SK-N-SH (cell line): ENCODE data around the gene ZSCAN12. TPM values are rescaled to one million over a fixed set of nuclear protein-coding genes. Genes with fewer than 3 reads are reported as not detected.
A peak's percentile ranks its signal among the peaks of the same experiment; 100 is the strongest.

Experiments used
- CTCF ChIA-PET: fragments of 300-600, 350-600 bp; formaldehyde crosslinking; extraction: SDS; loops from one replicate; lab custom pipeline; 2021; lab: Yijun Ruan, JAX
- POLR2A ChIA-PET: fragments of 350-600 bp; sonication (Branson Sonifier 250); formaldehyde crosslinking; extraction: SDS; loops from one replicate; lab custom pipeline; 2020; ENCODE audit warnings: antibody characterized with exemption, inconsistent platforms; lab: Yijun Ruan, JAX
- DNase-seq: peaks from one replicate; pipeline ENCODE4 v3.0.0; 2012
- H2AFZ ChIP-seq: fragments of 200-600 bp; sonication (generic); 2 replicates; pipeline ENCODE4 v1.8.1; 2016; ENCODE audit warnings: antibody characterized with exemption, mild to moderate bottlenecking, low read depth
- H3F3A ChIP-seq: fragments of 200-600 bp; sonication (generic); replicated peaks from 2 replicates; pipeline ENCODE3; 2016; ENCODE audit warnings: antibody characterized with exemption, mild to moderate bottlenecking; ENCODE audit not compliant: insufficient read depth
- H3K27ac ChIP-seq, 2 experiments: fragments of 200-500 bp in 1 of 2; fragments of 200-600 bp in 1 of 2; sonication (Bioruptor generic) in 1 of 2; sonication (generic), shearing (Covaris generic) in 1 of 2; 2 replicates each; pipeline versions ENCODE4 v1.5.1 to v1.6.1; 2014 to 2016; ENCODE audit warnings: low read depth in 2 of 2, inconsistent platforms in 1 of 2, low read length in 1 of 2, mild to moderate bottlenecking in 1 of 2, mixed read lengths in 1 of 2
- H3K27me3 ChIP-seq: fragments of 200-600 bp; sonication (generic), shearing (Covaris generic); 2 replicates; pipeline ENCODE4 v1.6.1; 2016; ENCODE audit warnings: mixed run types; ENCODE audit not compliant: insufficient read depth
- H3K36me3 ChIP-seq, 2 experiments: fragments of 200-500 bp in 1 of 2; fragments of 200-600 bp in 1 of 2; sonication (Bioruptor generic) in 1 of 2; sonication (generic) in 1 of 2; replicated peaks in 1 of 2; 2 replicates each; pipeline versions ENCODE3 to v1.5.1; 2014 to 2016; ENCODE audit warnings: low read length in 1 of 2, mild to moderate bottlenecking in 1 of 2; ENCODE audit not compliant: insufficient read depth in 2 of 2, control insufficient read depth in 1 of 2
- H3K4me1 ChIP-seq, 2 experiments: fragments of 200-500 bp in 1 of 2; fragments of 200-600 bp in 1 of 2; sonication (Bioruptor generic) in 1 of 2; sonication (generic), shearing (Covaris generic) in 1 of 2; 2 replicates each; pipeline versions ENCODE4 v1.5.1 to v1.6.1; 2014 to 2016; ENCODE audit warnings: low read depth in 1 of 2, low read length in 1 of 2, mixed run types in 1 of 2; ENCODE audit not compliant: insufficient read depth in 2 of 2, control insufficient read depth in 1 of 2
- H3K4me2 ChIP-seq: fragments of 200-600 bp; sonication (generic), shearing (Covaris generic); 2 replicates; pipeline ENCODE4 v1.6.1; 2017; ENCODE audit warnings: mixed run types
- H3K4me3 ChIP-seq, 2 experiments: fragments of 200-500 bp in 1 of 2; fragments of 200-600 bp in 1 of 2; sonication (Bioruptor generic) in 1 of 2; sonication (generic), shearing (Covaris generic) in 1 of 2; 2 replicates each; pipeline versions ENCODE4 v1.5.1 to v1.8.1; 2014 to 2016; ENCODE audit warnings: low read depth in 2 of 2, inconsistent platforms in 1 of 2, low read length in 1 of 2, mild to moderate bottlenecking in 1 of 2, mixed read lengths in 1 of 2, moderate library complexity in 1 of 2
- H3K79me2 ChIP-seq: fragments of 200-600 bp; sonication (generic); 2 replicates; pipeline ENCODE4 v1.8.1; 2017; ENCODE audit warnings: mild to moderate bottlenecking; ENCODE audit not compliant: insufficient read depth
- H3K9ac ChIP-seq: fragments of 200-600 bp; sonication (generic); 2 replicates; pipeline ENCODE4 v1.6.1; 2017; ENCODE audit warnings: mixed run types
- H3K9me2 ChIP-seq: fragments of 200-600 bp; sonication (generic); 2 replicates; pipeline ENCODE4 v1.6.1; 2017; ENCODE audit warnings: mixed run types
- H3K9me3 ChIP-seq: fragments of 200-600 bp; sonication (generic); 2 replicates; pipeline ENCODE4 v1.6.1; 2017; ENCODE audit warnings: mixed run types, mild to moderate bottlenecking, moderate library complexity
- H4K20me1 ChIP-seq: fragments of 200-600 bp; sonication (generic); 2 replicates; pipeline ENCODE4 v1.6.1; 2017; ENCODE audit warnings: mild to moderate bottlenecking, mixed run types; ENCODE audit not compliant: insufficient read depth
- CHD2 ChIP-seq: fragments of 150-350 bp; IDR thresholded peaks from 2 replicates; pipeline ENCODE4 v1.6.1; 2018; ENCODE audit warnings: low read length; ENCODE audit not compliant: partially characterized antibody
- ELF1 ChIP-seq: IDR thresholded peaks from 2 replicates; pipeline ENCODE4 v1.4.0; 2012
- EZH2phosphoT487 ChIP-seq: fragments of 200-600 bp; sonication (generic); IDR thresholded peaks from 2 replicates; pipeline ENCODE4 v1.6.1; 2017; ENCODE audit warnings: low read depth, mixed run types, mild to moderate bottlenecking, antibody characterized with exemption, moderate library complexity, borderline replicate concordance
- MXI1 ChIP-seq: IDR thresholded peaks from 2 replicates; pipeline ENCODE4 v1.6.1; 2012; ENCODE audit warnings: mild to moderate bottlenecking, low read depth, low read length, improper control_type of control experiment
- NFIC ChIP-seq: IDR thresholded peaks from 2 replicates; pipeline ENCODE4 v1.4.0; 2012; ENCODE audit warnings: borderline replicate concordance
- POLR2AphosphoS5 ChIP-seq: IDR thresholded peaks from 2 replicates; pipeline ENCODE4 v1.6.1; 2012; ENCODE audit warnings: low read depth, low read length
- RAD21 ChIP-seq: IDR thresholded peaks from 2 replicates; pipeline ENCODE4 v1.6.1; 2012; ENCODE audit warnings: mild to moderate bottlenecking, low read length
- RCOR1 ChIP-seq: fragments of 150-350 bp; IDR thresholded peaks from 2 replicates; pipeline ENCODE4 v1.6.1; 2017; ENCODE audit warnings: antibody characterized with exemption, low read length
- REST ChIP-seq: IDR thresholded peaks from 2 replicates; pipeline ENCODE4 v1.6.1; 2012; ENCODE audit warnings: mild to moderate bottlenecking, low read depth, low read length, moderate library complexity
- RFX5 ChIP-seq: IDR thresholded peaks from 2 replicates; pipeline ENCODE4 v1.6.1; 2012; ENCODE audit warnings: mild to moderate bottlenecking, improper control_type of control experiment, low read length
- SMC3 ChIP-seq: IDR thresholded peaks from 2 replicates; pipeline ENCODE4 v1.6.1; 2012; ENCODE audit warnings: low read depth, low read length, improper control_type of control experiment
- TAF1 ChIP-seq: IDR thresholded peaks from 2 replicates; pipeline ENCODE4 v1.6.1; 2012; ENCODE audit warnings: low read depth, mild to moderate bottlenecking, low read length, moderate library complexity, borderline replicate concordance
- WGBS: methylation state at CpG from one replicate; pipeline ENCODE4 v1.1.6; 2017; ENCODE audit warnings: low lambda C conversion rate; 5-methylcytosine and 5-hydroxymethylcytosine counted together
- polyA plus RNA-seq, 3 experiments: library from polyadenylated mRNA; depleted of rRNA; stranded (reverse); fragments of >200 nt; gene quantifications; 2 replicates each; pipeline ENCODE4 v1.2.3, GENCODE V29; 2012
- TF ChIP-seq, protein P1 (sequence below): fragments of 200-600 bp; sonication (generic); IDR thresholded peaks from 2 replicates; pipeline ENCODE4 v1.6.1; 2017; ENCODE audit warnings: antibody characterized with exemption, mild to moderate bottlenecking, moderate library complexity
- TF ChIP-seq, protein P2 (sequence below): fragments of 150-350 bp; IDR thresholded peaks from 2 replicates; pipeline ENCODE4 v1.6.1; 2017; ENCODE audit warnings: antibody characterized with exemption, low read length, low read depth, borderline replicate concordance

ZSCAN12 gene
- polyA plus RNA-seq, 1 of the 3 experiments (the other 2 are of a cell fraction) = 1.6 TPM

GRCh38 chr6:28355743-28356665, 43.5 kb downstream of the ZSCAN12 start:
- DNase-seq = peak; percentile 74
- peak overlapping the region; percentile 59 to 71; a peak in 3 of 4 replicates for H3K27ac ChIP-seq
- H3K79me2 ChIP-seq = peaks cover 28% of the 10 kb centered on the region
- no peaks in the 10 kb centered on the region for H4K20me1 ChIP-seq
- no peaks in the 10 kb centered on the region for H3F3A ChIP-seq
- 3% methylated on average over 16 of the region's 19 CpGs for WGBS
- no peaks in the 10 kb centered on the region for H3K9me3 ChIP-seq
- H2AFZ ChIP-seq = peak overlapping the region; percentile 24; the same call in 1 of the 2 replicates
- H3K27me3 ChIP-seq = no peaks in the 10 kb centered on the region
- H3K36me3 ChIP-seq = peaks cover 2 to 9% of the 10 kb centered on the region in 2 experiments
- no peak for TF ChIP-seq RCOR1
- TF ChIP-seq TAF1 = no peak
- no peak for TF ChIP-seq EZH2phosphoT487
- TF ChIP-seq SMC3 = peak; percentile 70
- peak; percentile 85 for TF ChIP-seq RAD21
- TF ChIP-seq NFIC = no peak
- TF ChIP-seq ELF1 = no peak
- TF ChIP-seq RFX5 = no peak
- no peak for TF ChIP-seq POLR2AphosphoS5
- TF ChIP-seq REST = no peak
- peak; percentile 17 for TF ChIP-seq CHD2
- TF ChIP-seq MXI1 = peak; percentile 45
- TF ChIP-seq, protein P1, sequence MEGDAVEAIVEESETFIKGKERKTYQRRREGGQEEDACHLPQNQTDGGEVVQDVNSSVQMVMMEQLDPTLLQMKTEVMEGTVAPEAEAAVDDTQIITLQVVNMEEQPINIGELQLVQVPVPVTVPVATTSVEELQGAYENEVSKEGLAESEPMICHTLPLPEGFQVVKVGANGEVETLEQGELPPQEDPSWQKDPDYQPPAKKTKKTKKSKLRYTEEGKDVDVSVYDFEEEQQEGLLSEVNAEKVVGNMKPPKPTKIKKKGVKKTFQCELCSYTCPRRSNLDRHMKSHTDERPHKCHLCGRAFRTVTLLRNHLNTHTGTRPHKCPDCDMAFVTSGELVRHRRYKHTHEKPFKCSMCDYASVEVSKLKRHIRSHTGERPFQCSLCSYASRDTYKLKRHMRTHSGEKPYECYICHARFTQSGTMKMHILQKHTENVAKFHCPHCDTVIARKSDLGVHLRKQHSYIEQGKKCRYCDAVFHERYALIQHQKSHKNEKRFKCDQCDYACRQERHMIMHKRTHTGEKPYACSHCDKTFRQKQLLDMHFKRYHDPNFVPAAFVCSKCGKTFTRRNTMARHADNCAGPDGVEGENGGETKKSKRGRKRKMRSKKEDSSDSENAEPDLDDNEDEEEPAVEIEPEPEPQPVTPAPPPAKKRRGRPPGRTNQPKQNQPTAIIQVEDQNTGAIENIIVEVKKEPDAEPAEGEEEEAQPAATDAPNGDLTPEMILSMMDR = peak; percentile 68
- TF ChIP-seq, protein P2, sequence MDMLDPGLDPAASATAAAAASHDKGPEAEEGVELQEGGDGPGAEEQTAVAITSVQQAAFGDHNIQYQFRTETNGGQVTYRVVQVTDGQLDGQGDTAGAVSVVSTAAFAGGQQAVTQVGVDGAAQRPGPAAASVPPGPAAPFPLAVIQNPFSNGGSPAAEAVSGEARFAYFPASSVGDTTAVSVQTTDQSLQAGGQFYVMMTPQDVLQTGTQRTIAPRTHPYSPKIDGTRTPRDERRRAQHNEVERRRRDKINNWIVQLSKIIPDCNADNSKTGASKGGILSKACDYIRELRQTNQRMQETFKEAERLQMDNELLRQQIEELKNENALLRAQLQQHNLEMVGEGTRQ = no peak
- CTCF ChIA-PET = interaction anchor here (0.6 to 3.4 kb wide), 63 partner anchors 9 to 373 kb away, joined by 3 to 29 read pairs (median 5); partner anchors contain the start of genes PGBD1, ZKSCAN4, ZKSCAN8 and ZSCAN12
- peaks cover 10 to 20% of the 10 kb centered on the region in 2 experiments; a peak in 3 of 4 replicates for H3K4me1 ChIP-seq
- POLR2A ChIA-PET = interaction anchor here (0.6 to 2.2 kb wide), 11 partner anchors 20 to 463 kb away, joined by 3 to 12 read pairs (median 7); partner anchors contain the start of genes PGBD1, ZKSCAN4, ZKSCAN8 and ZSCAN26
- H3K4me2 ChIP-seq = peak overlapping the region; percentile 85
- peak overlapping the region; percentile 75 to 84 for H3K4me3 ChIP-seq
- H3K9me2 ChIP-seq = no peaks in the 10 kb centered on the region
- peak overlapping the region; percentile 51; the same call in 1 of the 2 replicates for H3K9ac ChIP-seq
